HG02763 (cell line): Measurements from ENCODE around the gene ZXDB.
"Not testable (repeated sequence)": the region's sequence is repeated elsewhere in the genome, so short reads cannot be mapped to it uniquely, and the experiment has no call there.

ENCODE experiments used
- ATAC-seq: cut with Tn5 transposase; IDR thresholded peaks from one replicate; pipeline ENCODE4 v1.9.1; 2021; ENCODE audit warnings: mild to moderate bottlenecking, moderate library complexity; ENCODE audit not compliant: unreplicated experiment

The ZXDB gene

GRCh38 chrX:57591284-57592159 is at the start of gene ZXDB:
ZXDB (plus strand) TSS chrX:57592011; CDS start chrX:57592049, 38 bp downstream.
- ATAC-seq = peak; percentile 49

GRCh38 chrX:57565198-57565597 is 26.6 kb upstream of the ZXDB start:
- no peak for ATAC-seq

GRCh38 chrX:57573754-57574153 is 18.1 kb upstream of the ZXDB start:
- ATAC-seq = no peak

GRCh38 chrX:57582948-57583347 is 8.9 kb upstream of the ZXDB start:
- ATAC-seq = not testable (repeated sequence)

- ATAC-seq = no peak
Measured at GRCh38 chrX:57583477-57583876, 8.3 kb upstream of the ZXDB start.

GRCh38 chrX:57586360-57586759 is 5.5 kb upstream of the ZXDB start:
- ATAC-seq = no peak

- no peak for ATAC-seq
Measured at GRCh38 chrX:57587062-57587461, 4.7 kb upstream of the ZXDB start.

GRCh38 chrX:57587607-57588006 is 4.2 kb upstream of the ZXDB start:
- no peak for ATAC-seq

- peak; percentile 69 for ATAC-seq
Measured at GRCh38 chrX:57592160-57592893, 516 bp downstream of the ZXDB start.

GRCh38 chrX:57592894-57593215 is 1.0 kb downstream of the ZXDB start:
- peak; percentile 39 for ATAC-seq

GRCh38 chrX:57595381-57595811 is 3.6 kb downstream of the ZXDB start:
- no peak for ATAC-seq

GRCh38 chrX:57596109-57596508 is 4.3 kb downstream of the ZXDB start:
- ATAC-seq = no peak

GRCh38 chrX:57596516-57596915 is 4.7 kb downstream of the ZXDB start:
- ATAC-seq = no peak

- ATAC-seq = no peak
Measured at GRCh38 chrX:57607295-57608187, 15.7 kb downstream of the ZXDB start.

- not testable (repeated sequence) for ATAC-seq
Measured at GRCh38 chrX:57613351-57613750, 21.5 kb downstream of the ZXDB start.

- not testable (repeated sequence) for ATAC-seq
Measured at GRCh38 chrX:57629438-57629837, 37.6 kb downstream of the ZXDB start.

GRCh38 chrX:57640674-57641016 is 48.8 kb downstream of the ZXDB start:
- ATAC-seq = no peak

GRCh38 chrX:57641338-57641737 is 49.5 kb downstream of the ZXDB start:
- ATAC-seq = no peak

GRCh38 chrX:57643698-57644097 is 51.9 kb downstream of the ZXDB start:
- ATAC-seq = no peak

GRCh38 chrX:57647020-57647419 is 55.2 kb downstream of the ZXDB start:
- no peak for ATAC-seq
